HUES48 (cell line): Measurements from ENCODE around the gene HECA.
"Not testable (repeated sequence)": the region's sequence is repeated elsewhere in the genome, so short reads cannot be mapped to it uniquely, and the experiment has no call there.

Source experiments
- H3K27ac ChIP-seq: one replicate; pipeline ENCODE4 v1.7.0; 2013; ENCODE audit warnings: low read depth, low read length, inconsistent platforms
- H3K27me3 ChIP-seq: 2 replicates; pipeline ENCODE4 v1.6.1; 2013; ENCODE audit warnings: mild to moderate bottlenecking, low read length; ENCODE audit not compliant: control insufficient read depth, insufficient read depth
- H3K36me3 ChIP-seq: 2 replicates; pipeline ENCODE4 v1.6.1; 2013; ENCODE audit warnings: low read length; ENCODE audit not compliant: control insufficient read depth, insufficient read depth
- H3K4me1 ChIP-seq: 2 replicates; pipeline ENCODE4 v1.6.1; 2013; ENCODE audit warnings: mild to moderate bottlenecking, low read length; ENCODE audit not compliant: control insufficient read depth, insufficient read depth
- H3K4me3 ChIP-seq: 2 replicates; pipeline ENCODE4 v1.5.1; 2013; ENCODE audit warnings: mild to moderate bottlenecking, low read depth, low read length
- H3K9ac ChIP-seq: 2 replicates; pipeline ENCODE4 v1.6.1; 2013; ENCODE audit warnings: mild to moderate bottlenecking, low read depth, low read length, moderate library complexity
- H3K9me3 ChIP-seq: 2 replicates; pipeline ENCODE4 v1.6.1; 2013; ENCODE audit warnings: low read length; ENCODE audit not compliant: control insufficient read depth, insufficient read depth

HECA gene

GRCh38 chr6:139117734-139118133, 17.1 kb upstream of the HECA start:
- Histone ChIP-seq H3K36me3 (no peaks in the 10 kb centered on the region), H3K9me3 (no peaks in the 10 kb centered on the region; the same call in 1 of the 2 replicates), H3K4me1 (no peaks in the 10 kb centered on the region), H3K27ac (no peak overlapping the region), H3K27me3 (no peaks in the 10 kb centered on the region), H3K4me3 (no peak overlapping the region), H3K9ac (no peak overlapping the region)

DNA sequence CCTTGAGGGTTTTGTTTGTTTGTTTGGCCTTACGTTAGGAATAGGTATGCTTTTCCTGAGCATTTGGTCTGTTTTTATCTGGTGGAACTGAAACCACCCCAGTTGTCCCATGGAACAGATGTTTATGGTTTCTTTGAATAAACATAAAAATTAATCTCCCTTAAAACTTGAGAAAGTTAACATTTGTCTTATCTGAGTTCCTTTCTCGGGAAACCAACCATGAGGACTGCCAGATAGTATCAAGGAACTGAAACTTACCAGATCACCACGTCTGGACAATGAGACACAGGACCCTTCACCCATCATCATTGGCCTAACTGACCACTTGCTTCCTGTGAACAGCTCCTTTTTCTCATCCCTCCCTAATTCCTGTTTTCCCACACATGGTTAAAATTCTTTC, 15.3 kb upstream of the HECA start:
- no peaks in the 10 kb centered on the region; the same call in 1 of the 2 replicates for H3K9me3 ChIP-seq
- H3K27me3 ChIP-seq: no peaks in the 10 kb centered on the region
- H3K4me1 ChIP-seq: no peaks in the 10 kb centered on the region
- no peak overlapping the region for H3K4me3 ChIP-seq
- H3K9ac ChIP-seq: no peak overlapping the region
- H3K27ac ChIP-seq: no peak overlapping the region
- H3K36me3 ChIP-seq: no peaks in the 10 kb centered on the region

DNA sequence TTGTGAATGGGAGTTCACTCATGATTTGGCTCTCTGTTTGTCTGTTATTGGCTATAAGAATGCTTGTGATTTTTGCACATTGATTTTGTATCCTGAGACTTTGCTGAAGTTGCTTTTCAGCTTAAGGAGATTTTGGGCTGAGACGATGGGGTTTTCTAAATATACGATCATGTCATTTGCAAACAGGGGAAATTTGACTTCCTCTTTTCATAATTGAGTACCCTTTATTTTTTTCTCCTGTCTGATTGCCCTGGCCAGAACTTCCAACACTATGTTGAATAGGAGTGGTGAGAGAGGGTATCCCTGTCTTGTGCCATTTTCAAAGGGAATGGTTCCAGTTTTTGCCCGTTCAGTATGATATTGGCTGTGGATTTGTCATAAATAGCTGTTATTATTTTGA, 12.1 kb upstream of the HECA start:
- H3K9ac ChIP-seq, H3K27me3 ChIP-seq, H3K4me3 ChIP-seq, H3K9me3 ChIP-seq, H3K27ac ChIP-seq, H3K36me3 ChIP-seq, H3K4me1 ChIP-seq: not testable (repeated sequence)

GRCh38 chr6:139124887-139125672, 9.8 kb upstream of the HECA start:
- no peak overlapping the region for H3K4me3 ChIP-seq
- H3K9ac ChIP-seq: no peak overlapping the region
- H3K27me3 ChIP-seq: no peaks in the 10 kb centered on the region
- H3K9me3 ChIP-seq: no peaks in the 10 kb centered on the region
- no peaks in the 10 kb centered on the region for H3K36me3 ChIP-seq
- H3K4me1 ChIP-seq: 0 out of 2 replicates have a peak, but pooled peaks cover 3% of the 10 kb centered on the region
- no peak overlapping the region for H3K27ac ChIP-seq

DNA sequence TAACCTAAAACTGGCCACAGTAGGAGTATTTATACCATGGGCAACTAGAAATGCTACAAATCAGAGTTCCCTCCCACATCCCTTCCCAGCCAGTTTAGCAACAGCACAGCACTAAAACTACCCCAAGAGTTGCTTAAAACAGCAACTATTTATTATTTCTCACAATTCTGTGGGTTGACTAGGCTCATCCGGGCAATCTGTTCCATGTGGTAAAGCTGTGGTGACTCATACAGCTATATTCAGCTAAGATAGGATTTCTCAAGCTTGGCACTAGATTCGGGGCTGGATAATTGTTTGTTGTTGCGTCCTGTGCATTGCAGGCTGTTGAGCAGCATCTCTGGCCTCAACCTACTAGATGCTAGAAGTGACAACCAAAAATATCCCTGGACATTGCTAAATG, 8.6 kb upstream of the HECA start:
- H3K9ac ChIP-seq: no peak overlapping the region
- H3K36me3 ChIP-seq: no peaks in the 10 kb centered on the region
- H3K27ac ChIP-seq: no peak overlapping the region
- no peak overlapping the region for H3K4me3 ChIP-seq
- H3K9me3 ChIP-seq: no peaks in the 10 kb centered on the region
- no peaks in the 10 kb centered on the region for H3K27me3 ChIP-seq
- 0 out of 2 replicates have a peak, but pooled peaks cover 3% of the 10 kb centered on the region for H3K4me1 ChIP-seq

GRCh38 chr6:139126931-139127330, 7.9 kb upstream of the HECA start:
- no peaks in the 10 kb centered on the region for H3K9me3 ChIP-seq
- H3K27ac ChIP-seq: no peak overlapping the region
- H3K4me1 ChIP-seq: 0 out of 2 replicates have a peak, but pooled peaks cover 3% of the 10 kb centered on the region
- H3K36me3 ChIP-seq: no peaks in the 10 kb centered on the region
- H3K4me3 ChIP-seq: no peak overlapping the region
- H3K27me3 ChIP-seq: no peaks in the 10 kb centered on the region
- no peak overlapping the region for H3K9ac ChIP-seq

DNA sequence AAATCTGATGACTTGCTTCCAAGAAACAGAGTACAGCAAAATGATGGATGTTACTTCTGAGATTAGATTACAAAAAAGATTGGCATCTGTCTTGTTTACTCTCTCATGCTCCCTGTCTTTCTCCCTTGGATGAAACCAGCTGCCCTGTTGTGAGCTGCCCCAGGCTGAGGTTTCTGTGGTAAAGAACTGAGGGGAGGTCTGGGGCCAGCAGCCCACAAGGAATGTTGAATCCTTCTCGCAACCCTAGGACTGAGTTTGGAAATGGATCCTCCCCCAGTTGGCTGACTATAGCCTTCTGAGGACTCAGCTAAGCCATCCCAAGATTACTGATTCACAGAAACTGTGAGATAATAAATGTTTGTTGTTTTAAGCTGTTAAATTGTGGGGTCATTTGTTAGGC, 5.6 kb upstream of the HECA start:
- Histone ChIP-seq H3K4me3 (no peak overlapping the region), H3K4me1 (0 out of 2 replicates have a peak, but pooled peaks cover 3% of the 10 kb centered on the region), H3K27ac (no peak overlapping the region), H3K9me3 (no peaks in the 10 kb centered on the region), H3K9ac (no peak overlapping the region), H3K36me3 (no peaks in the 10 kb centered on the region), H3K27me3 (no peaks in the 10 kb centered on the region)

DNA sequence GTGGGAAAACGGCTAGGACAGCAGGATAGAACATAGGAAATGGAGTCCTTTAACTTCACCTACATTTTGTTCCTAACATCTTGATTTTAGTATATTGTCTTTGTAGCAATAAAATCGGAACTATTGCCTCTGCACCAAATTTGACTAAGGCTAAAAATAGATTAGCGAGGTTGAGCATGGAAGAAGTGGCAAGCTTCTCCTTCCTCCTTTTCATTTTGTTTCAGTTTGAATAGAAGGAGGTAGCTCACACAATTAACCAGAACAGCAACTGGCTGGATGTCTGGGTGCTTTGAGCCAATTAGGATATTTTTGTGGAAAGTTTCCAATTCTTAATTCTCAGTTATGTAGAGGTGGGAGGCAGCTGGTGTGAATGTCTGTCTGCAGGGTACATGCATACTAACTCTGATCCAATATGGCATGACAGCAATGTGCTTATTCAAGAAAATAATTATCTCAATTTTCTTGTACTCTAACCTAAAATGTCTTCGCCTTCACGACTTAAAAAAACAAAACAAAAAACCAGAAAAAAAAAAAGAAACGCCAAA, 3.1 kb upstream of the HECA start:
- Histone ChIP-seq H3K27ac (no peak overlapping the region), H3K9ac (no peak overlapping the region), H3K4me3 (no peak overlapping the region), H3K9me3 (no peaks in the 10 kb centered on the region), H3K4me1 (peaks cover 3% of the 10 kb centered on the region; the same call in 1 of the 2 replicates), H3K36me3 (no peaks in the 10 kb centered on the region), H3K27me3 (no peaks in the 10 kb centered on the region)

DNA sequence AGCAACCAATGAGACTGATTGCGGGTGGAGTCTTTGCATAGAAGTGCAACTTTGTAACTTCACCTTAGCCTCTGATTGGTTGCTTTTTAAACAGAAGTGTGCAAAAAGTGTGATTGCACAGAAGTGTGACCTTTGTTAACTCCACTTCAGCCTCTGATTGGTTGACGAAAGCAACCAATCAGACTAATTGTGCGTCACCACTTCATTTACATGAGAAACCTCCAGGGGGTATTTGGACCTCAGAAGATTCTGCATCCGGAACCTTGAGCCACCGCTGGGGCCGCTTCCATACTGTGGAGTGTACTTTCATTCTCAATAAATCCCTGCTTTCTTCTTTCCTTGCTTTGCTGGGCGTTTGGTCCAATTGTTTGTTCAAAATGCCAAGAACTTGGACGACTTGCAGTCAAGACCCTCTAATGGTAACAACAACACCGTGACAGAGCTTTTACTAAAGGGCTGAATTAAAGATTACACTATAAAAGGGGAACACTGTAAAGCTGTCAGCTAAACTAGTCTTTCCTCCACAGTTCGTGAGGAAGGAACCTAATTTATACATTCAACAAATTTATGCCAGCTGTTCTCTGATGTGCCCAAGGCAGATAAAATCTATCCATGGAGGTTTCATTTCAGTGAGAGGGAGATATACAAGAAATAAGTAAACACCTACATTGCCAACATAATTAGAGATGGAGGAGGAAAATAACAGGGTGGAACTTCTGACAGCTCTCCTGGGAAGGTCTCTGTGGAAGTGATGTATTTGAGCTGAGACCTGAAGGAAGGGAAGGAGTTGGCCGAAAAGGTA, 1.4 kb upstream of the HECA start:
- Histone ChIP-seq H3K36me3 (no peaks in the 10 kb centered on the region), H3K27ac (no peak overlapping the region), H3K4me3 (no peak overlapping the region)

GRCh38 chr6:139134064-139134395, 850 bp upstream of the HECA start:
- Histone ChIP-seq H3K4me1 (peaks cover 13% of the 10 kb centered on the region; the same call in 1 of the 2 replicates), H3K9ac (no peak overlapping the region)

More for the DNA sequence above, 1.4 kb upstream of the HECA start:
- Histone ChIP-seq H3K4me1 (peaks cover 13% of the 10 kb centered on the region; the same call in 1 of the 2 replicates), H3K27me3 (no peaks in the 10 kb centered on the region), H3K9ac (no peak overlapping the region), H3K9me3 (no peaks in the 10 kb centered on the region)

More at GRCh38 chr6:139134064-139134395, 850 bp upstream of the HECA start:
- H3K9me3 ChIP-seq: no peaks in the 10 kb centered on the region
- H3K27me3 ChIP-seq: no peaks in the 10 kb centered on the region
- H3K4me3 ChIP-seq: no peak overlapping the region
- H3K36me3 ChIP-seq: no peaks in the 10 kb centered on the region
- H3K27ac ChIP-seq: no peak overlapping the region
